KMS-11 (cell line): Measurements from ENCODE around the gene COL3A1.

Experiments used
- H2AFZ ChIP-seq: fragments of 200-600 bp; sonication (generic); 2 replicates; pipeline ENCODE4 v1.6.1; 2016; ENCODE audit warnings: antibody characterized with exemption, mixed run types, low read depth
- H3K27ac ChIP-seq: fragments of 200-600 bp; sonication (generic); 2 replicates; pipeline ENCODE4 v1.6.1; 2016; ENCODE audit warnings: mild to moderate bottlenecking, mixed run types
- H3K27me3 ChIP-seq: fragments of 200-600 bp; sonication (generic); 2 replicates; pipeline ENCODE4 v1.6.1; 2017; ENCODE audit warnings: mild to moderate bottlenecking, low read depth, mixed run types, moderate library complexity; ENCODE audit not compliant: insufficient read depth
- H3K36me3 ChIP-seq: fragments of 200-600 bp; sonication (generic); 2 replicates; pipeline ENCODE4 v1.6.1; 2017; ENCODE audit warnings: mild to moderate bottlenecking, mixed run types; ENCODE audit not compliant: insufficient read depth
- H3K4me1 ChIP-seq: fragments of 200-600 bp; sonication (generic); 2 replicates; pipeline ENCODE4 v1.6.1; 2016; ENCODE audit warnings: mild to moderate bottlenecking, low read depth, mixed run types; ENCODE audit not compliant: poor library complexity, severe bottlenecking
- H3K4me2 ChIP-seq: fragments of 200-600 bp; sonication (generic); 2 replicates; pipeline ENCODE4 v1.7.0; 2016; ENCODE audit warnings: mild to moderate bottlenecking, mixed run types
- H3K4me3 ChIP-seq: fragments of 200-600 bp; sonication (generic); IDR thresholded peaks from 2 replicates; pipeline ENCODE4 v1.6.1; 2017; ENCODE audit warnings: low read depth, low read length, mixed read lengths; ENCODE audit not compliant: insufficient read depth
- H3K79me2 ChIP-seq: fragments of 200-600 bp; sonication (generic); 2 replicates; pipeline ENCODE4 v1.6.1; 2016; ENCODE audit warnings: low read depth, mixed run types; ENCODE audit not compliant: insufficient read depth
- H3K9ac ChIP-seq: fragments of 200-600 bp; sonication (generic); 2 replicates; pipeline ENCODE4 v1.6.1; 2016; ENCODE audit warnings: mild to moderate bottlenecking, mixed run types
- H4K20me1 ChIP-seq: fragments of 200-600 bp; sonication (generic); 2 replicates; pipeline ENCODE4 v1.6.1; 2016; ENCODE audit warnings: mild to moderate bottlenecking, mixed run types; ENCODE audit not compliant: insufficient read depth
- TF ChIP-seq, protein P1 (sequence below): fragments of 200-600 bp; sonication (generic); conservative IDR thresholded peaks from 2 replicates; pipeline ENCODE4 v1.6.1; 2017; ENCODE audit warnings: low read depth, mild to moderate bottlenecking, antibody characterized with exemption, low read length, moderate library complexity, mixed read lengths

Gene COL3A1

GRCh38 chr2:189022492-189022891, 48.3 kb downstream of the COL3A1 start:
- Histone ChIP-seq H3K79me2 (no peaks in the 10 kb centered on the region), H3K36me3 (no peaks in the 10 kb centered on the region), H3K27me3 (no peaks in the 10 kb centered on the region), H3K4me2 (no peak overlapping the region), H3K4me3 (no peak overlapping the region), H3K9ac (no peak overlapping the region), H3K27ac (no peak overlapping the region), H4K20me1 (no peaks in the 10 kb centered on the region), H3K4me1 (no peaks in the 10 kb centered on the region), H2AFZ (no peak overlapping the region)
- TF ChIP-seq, protein P1, sequence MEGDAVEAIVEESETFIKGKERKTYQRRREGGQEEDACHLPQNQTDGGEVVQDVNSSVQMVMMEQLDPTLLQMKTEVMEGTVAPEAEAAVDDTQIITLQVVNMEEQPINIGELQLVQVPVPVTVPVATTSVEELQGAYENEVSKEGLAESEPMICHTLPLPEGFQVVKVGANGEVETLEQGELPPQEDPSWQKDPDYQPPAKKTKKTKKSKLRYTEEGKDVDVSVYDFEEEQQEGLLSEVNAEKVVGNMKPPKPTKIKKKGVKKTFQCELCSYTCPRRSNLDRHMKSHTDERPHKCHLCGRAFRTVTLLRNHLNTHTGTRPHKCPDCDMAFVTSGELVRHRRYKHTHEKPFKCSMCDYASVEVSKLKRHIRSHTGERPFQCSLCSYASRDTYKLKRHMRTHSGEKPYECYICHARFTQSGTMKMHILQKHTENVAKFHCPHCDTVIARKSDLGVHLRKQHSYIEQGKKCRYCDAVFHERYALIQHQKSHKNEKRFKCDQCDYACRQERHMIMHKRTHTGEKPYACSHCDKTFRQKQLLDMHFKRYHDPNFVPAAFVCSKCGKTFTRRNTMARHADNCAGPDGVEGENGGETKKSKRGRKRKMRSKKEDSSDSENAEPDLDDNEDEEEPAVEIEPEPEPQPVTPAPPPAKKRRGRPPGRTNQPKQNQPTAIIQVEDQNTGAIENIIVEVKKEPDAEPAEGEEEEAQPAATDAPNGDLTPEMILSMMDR: no peak

DNA sequence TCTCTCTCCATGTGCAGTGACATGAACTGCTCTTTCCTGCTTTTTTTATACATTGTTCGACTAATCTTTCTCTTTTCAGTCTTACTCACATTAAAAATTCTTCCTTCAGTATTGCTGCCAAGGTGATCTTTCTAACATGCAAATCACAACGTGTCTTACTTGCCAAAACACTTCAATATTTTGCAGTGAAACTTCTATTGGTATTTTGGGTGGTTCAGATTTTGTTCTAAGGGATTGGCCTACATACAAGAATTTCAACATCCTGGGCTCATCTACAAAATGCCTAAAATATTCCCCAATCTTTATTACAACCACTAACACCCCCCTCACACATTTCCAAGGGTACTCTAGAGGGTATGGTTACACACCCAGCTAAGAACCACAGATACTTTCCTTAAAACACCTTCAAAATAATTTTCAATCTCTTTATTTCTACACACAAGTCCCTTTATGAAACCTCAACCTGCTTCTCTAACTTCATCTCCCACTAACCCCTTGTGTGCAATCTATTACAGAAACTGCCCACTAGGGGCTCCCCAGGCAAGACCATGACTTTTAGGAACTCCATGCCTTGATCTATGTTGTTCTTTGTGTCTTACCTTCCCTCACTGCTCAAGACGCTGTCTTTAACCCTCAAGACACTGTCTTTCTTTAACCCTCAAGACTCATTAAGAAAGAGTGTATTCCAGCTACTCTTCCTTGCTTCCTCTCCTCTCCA, 50.9 kb downstream of the COL3A1 start:
- TF ChIP-seq, protein P1: peak; percentile 42; the same call in 1 of the 2 replicates
- no peak overlapping the region for H3K4me3 ChIP-seq
- H3K4me1 ChIP-seq: no peaks in the 10 kb centered on the region
- no peaks in the 10 kb centered on the region for H4K20me1 ChIP-seq
- H3K36me3 ChIP-seq: no peaks in the 10 kb centered on the region
- H3K27me3 ChIP-seq: no peaks in the 10 kb centered on the region
- H3K79me2 ChIP-seq: no peaks in the 10 kb centered on the region
- no peak overlapping the region for H3K9ac ChIP-seq
- no peak overlapping the region for H2AFZ ChIP-seq
- H3K4me2 ChIP-seq: no peak overlapping the region
- no peak overlapping the region for H3K27ac ChIP-seq

DNA sequence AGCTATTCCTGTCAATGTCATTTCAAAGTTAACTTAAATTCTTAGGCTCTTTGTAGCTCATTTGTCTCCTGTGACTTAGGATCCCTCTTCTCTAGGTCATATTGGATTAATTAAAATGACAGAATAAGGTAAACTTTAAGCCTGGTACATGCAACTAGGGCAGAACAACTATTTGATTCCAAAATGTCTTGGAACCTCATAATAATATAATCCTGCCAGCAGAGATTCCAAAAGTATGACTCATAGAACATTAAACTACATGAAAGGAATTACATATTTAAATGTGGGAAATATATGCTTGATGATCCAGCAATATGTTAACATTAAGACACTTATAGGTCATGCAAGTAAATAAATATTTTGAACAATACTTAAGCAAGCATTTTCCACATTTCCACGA, 63.3 kb downstream of the COL3A1 start:
- Histone ChIP-seq H3K36me3 (no peaks in the 10 kb centered on the region), H4K20me1 (no peaks in the 10 kb centered on the region), H3K4me1 (no peaks in the 10 kb centered on the region), H3K9ac (no peak overlapping the region), H3K27ac (no peak overlapping the region), H3K4me2 (no peak overlapping the region), H2AFZ (no peak overlapping the region), H3K4me3 (no peak overlapping the region), H3K79me2 (no peaks in the 10 kb centered on the region), H3K27me3 (no peaks in the 10 kb centered on the region)
- TF ChIP-seq, protein P1: no peak

- Histone ChIP-seq H3K27me3 (no peaks in the 10 kb centered on the region), H3K36me3 (no peaks in the 10 kb centered on the region), H3K27ac (no peak overlapping the region), H3K79me2 (no peaks in the 10 kb centered on the region), H3K4me1 (no peaks in the 10 kb centered on the region), H2AFZ (no peak overlapping the region), H3K4me2 (no peak overlapping the region), H3K9ac (no peak overlapping the region), H3K4me3 (no peak overlapping the region), H4K20me1 (no peaks in the 10 kb centered on the region)
- TF ChIP-seq, protein P1: no peak
These were observed 71.7 kb downstream of the COL3A1 start for GRCh38 chr2:189045836-189046235.
